Measurements from ENCODE around the gene APP. TPM values are rescaled to one million over a fixed set of nuclear protein-coding genes. Genes with fewer than 3 reads are reported as not detected.

APP gene
- total RNA-seq, 1 donor from 2014 or later = 1,137 TPM

GRCh38 chr21:25896501-25897056, 274.0 kb downstream of the APP start:
- no peak for TF ChIP-seq CTCF (IDR thresholded peaks at IDR 0.05; ENCODE audit: unreplicated experiment)
- peak overlapping the region; percentile 28 for H3K27ac Mint-ChIP-seq (ENCODE audit: unreplicated experiment)
- H3K4me1 Mint-ChIP-seq (ENCODE audit: unreplicated experiment) = peaks cover 25% of the 10 kb centered on the region
- DNase-seq (ENCODE audit: low spot score) = no peak
- peaks cover 57% of the 10 kb centered on the region for H3K36me3 Mint-ChIP-seq (ENCODE audit: low read depth, unreplicated experiment)
- H3K4me3 Mint-ChIP-seq (ENCODE audit: unreplicated experiment) = peak overlapping the region; percentile 53
- no peaks in the 10 kb centered on the region for H3K9me3 Mint-ChIP-seq (ENCODE audit: unreplicated experiment)
- H3K27me3 Mint-ChIP-seq (ENCODE audit: unreplicated experiment) = peaks cover 5% of the 10 kb centered on the region

GRCh38 chr21:25895565-25896205, 274.9 kb downstream of the APP start:
- peak; percentile 69 for TF ChIP-seq CTCF (IDR thresholded peaks at IDR 0.05; ENCODE audit: unreplicated experiment)
- peak overlapping the region; percentile 28 for H3K27ac Mint-ChIP-seq (ENCODE audit: unreplicated experiment)
- H3K9me3 Mint-ChIP-seq (ENCODE audit: unreplicated experiment) = no peaks in the 10 kb centered on the region
- H3K27me3 Mint-ChIP-seq (ENCODE audit: unreplicated experiment) = peaks cover 5% of the 10 kb centered on the region
- no peak overlapping the region for H3K4me3 Mint-ChIP-seq (ENCODE audit: unreplicated experiment)
- no peak for DNase-seq (ENCODE audit: low spot score)
- peaks cover 26% of the 10 kb centered on the region for H3K4me1 Mint-ChIP-seq (ENCODE audit: unreplicated experiment)
- H3K36me3 Mint-ChIP-seq (ENCODE audit: low read depth, unreplicated experiment) = peaks cover 60% of the 10 kb centered on the region

- DNase-seq (ENCODE audit: low spot score) = no peak
- Mint-ChIP-seq H3K4me1 (ENCODE audit: unreplicated experiment) (peaks cover 28% of the 10 kb centered on the region), H3K27ac (ENCODE audit: unreplicated experiment) (no peak overlapping the region), H3K36me3 (ENCODE audit: low read depth, unreplicated experiment) (peaks cover 60% of the 10 kb centered on the region), H3K4me3 (ENCODE audit: unreplicated experiment) (peak overlapping the region; percentile 52), H3K9me3 (ENCODE audit: unreplicated experiment) (no peaks in the 10 kb centered on the region), H3K27me3 (ENCODE audit: unreplicated experiment) (peaks cover 10% of the 10 kb centered on the region)
- TF ChIP-seq CTCF (IDR thresholded peaks at IDR 0.05; ENCODE audit: unreplicated experiment) = no peak
Measured at GRCh38 chr21:25893191-25893590, 277.4 kb downstream of the APP start.

GRCh38 chr21:25891596-25891995, 279.0 kb downstream of the APP start:
- no peak overlapping the region for H3K4me3 Mint-ChIP-seq (ENCODE audit: unreplicated experiment)
- H3K36me3 Mint-ChIP-seq (ENCODE audit: low read depth, unreplicated experiment) = peaks cover 64% of the 10 kb centered on the region
- no peak for DNase-seq (ENCODE audit: low spot score)
- peaks cover 20% of the 10 kb centered on the region for H3K27me3 Mint-ChIP-seq (ENCODE audit: unreplicated experiment)
- TF ChIP-seq CTCF (IDR thresholded peaks at IDR 0.05; ENCODE audit: unreplicated experiment) = no peak
- H3K4me1 Mint-ChIP-seq (ENCODE audit: unreplicated experiment) = peaks cover 43% of the 10 kb centered on the region
- H3K27ac Mint-ChIP-seq (ENCODE audit: unreplicated experiment) = no peak overlapping the region
- no peaks in the 10 kb centered on the region for H3K9me3 Mint-ChIP-seq (ENCODE audit: unreplicated experiment)

GRCh38 chr21:25890001-25890400, 280.6 kb downstream of the APP start:
- Mint-ChIP-seq H3K27ac (ENCODE audit: unreplicated experiment) (peak overlapping the region; percentile 91), H3K27me3 (ENCODE audit: unreplicated experiment) (peaks cover 24% of the 10 kb centered on the region), H3K4me1 (ENCODE audit: unreplicated experiment) (peaks cover 51% of the 10 kb centered on the region), H3K4me3 (ENCODE audit: unreplicated experiment) (no peak overlapping the region), H3K9me3 (ENCODE audit: unreplicated experiment) (no peaks in the 10 kb centered on the region), H3K36me3 (ENCODE audit: low read depth, unreplicated experiment) (peaks cover 69% of the 10 kb centered on the region)
- no peak for DNase-seq (ENCODE audit: low spot score)
- no peak for TF ChIP-seq CTCF (IDR thresholded peaks at IDR 0.05; ENCODE audit: unreplicated experiment)
